Tibial nerve (tissue), 4 donors: ENCODE data around the gene NRXN2. TPM values are rescaled to one million over a fixed set of nuclear protein-coding genes. Genes with fewer than 3 reads are reported as not detected.
A peak's percentile ranks its signal among the peaks of the same experiment; 100 is the strongest.

Experiments used
- DNase-seq, 2 donors: peaks; one replicate each; pipeline ENCODE4 v3.0.0-alpha.2; 2019; ENCODE audit warnings: low spot score in 2 of 2
- H3K27ac ChIP-seq, 4 donors: fragments of 200-600 bp; sonication (generic) in 3 of 4; one replicate each; pipeline ENCODE4 v1.5.1; 2017 to 2019; ENCODE audit warnings: mild to moderate bottlenecking in 1 of 4
- H3K27me3 ChIP-seq, 2 donors: fragments of 200-600 bp; sonication (generic) in 1 of 2; one replicate each; pipeline versions ENCODE4 v1.5.1 to v1.6.0; 2017 to 2019
- H3K36me3 ChIP-seq, 3 donors: fragments of 200-600 bp; sonication (generic); one replicate each; pipeline ENCODE4 v1.5.1; 2018 to 2019
- H3K4me1 ChIP-seq, 4 donors: fragments of 200-600 bp; sonication (generic) in 3 of 4; one replicate each; pipeline ENCODE4 v1.5.1; 2017 to 2019
- H3K4me3 ChIP-seq, 4 donors: fragments of 200-600 bp; sonication (generic) in 3 of 4; one replicate each; pipeline ENCODE4 v1.5.1; 2017 to 2019; ENCODE audit warnings: mild to moderate bottlenecking in 1 of 4, moderate library complexity in 1 of 4
- H3K9me3 ChIP-seq, 4 donors: fragments of 200-600 bp; sonication (generic) in 3 of 4; one replicate each; pipeline ENCODE4 v1.5.1; 2017 to 2019
- CTCF ChIP-seq, 5 experiments: fragments of 200-600 bp in 3 of 5; fragments of 450-650 bp in 2 of 5; sonication (generic) in 3 of 5; IDR thresholded peaks; one replicate each; pipeline ENCODE4 v1.5.1; 2016 to 2019; ENCODE audit warnings: antibody characterized with exemption in 5 of 5, mild to moderate bottlenecking in 3 of 5, moderate library complexity in 2 of 5
- EP300 ChIP-seq, 2 donors: sonication (generic); formaldehyde crosslinking; IDR thresholded peaks; one replicate each; pipeline ENCODE4 v1.6.1; 2017; ENCODE audit warnings: antibody characterized with exemption in 2 of 2, mild to moderate bottlenecking in 1 of 2
- POLR2A ChIP-seq, 2 donors: fragments of 450-650 bp; IDR thresholded peaks; one replicate each; pipeline ENCODE4 v1.6.1; 2017; ENCODE audit warnings: antibody characterized with exemption in 2 of 2, mild to moderate bottlenecking in 2 of 2, moderate library complexity in 2 of 2
- WGBS, 2 donors: methylation state at CpG; one replicate each; pipeline ENCODE4 v1.1.5; 2018; 5-methylcytosine and 5-hydroxymethylcytosine counted together
- total RNA-seq, 4 donors: library from RNA; depleted of rRNA; stranded (reverse); fragments of >200 nt; gene quantifications; one replicate each; pipeline ENCODE4 v1.1.0, GENCODE V29; 2016

The NRXN2 gene
- total RNA-seq, 4 donors from 2014 or later: 1.7 to 25.5 (median 8.7) TPM

GRCh38 chr11:64759131-64759721, 36.2 kb upstream of the NRXN2 start:
- H3K4me3 ChIP-seq: peak overlapping the region; percentile 7 to 33 (median 13)
- TF ChIP-seq POLR2A (IDR thresholded peaks at IDR 0.05) (no peak), CTCF (IDR thresholded peaks at IDR 0.05) (no peak), EP300 (IDR thresholded peaks at IDR 0.05) (no peak)
- H3K36me3 ChIP-seq: peaks cover 0 to 23% (median 1%) of the 10 kb centered on the region in 3 donors
- H3K4me1 ChIP-seq: peaks cover 0 to 53% (median 32%) of the 10 kb centered on the region in 4 donors
- no peaks in the 10 kb centered on the region for H3K27me3 ChIP-seq
- WGBS, 2 donors: 58 to 61% methylated on average over 21 of the region's 21 CpGs
- no peak for DNase-seq
- H3K9me3 ChIP-seq: no peaks in the 10 kb centered on the region
- H3K27ac ChIP-seq: peak overlapping the region in 3 of 4 donors; percentile 28 to 72 (median 53)

- no peaks in the 10 kb centered on the region for H3K9me3 ChIP-seq
- peak overlapping the region in 1 of 4 donors; percentile 72 for H3K27ac ChIP-seq
- H3K36me3 ChIP-seq: peaks cover 0 to 16% (median 0%) of the 10 kb centered on the region in 3 donors
- DNase-seq: no peak
- H3K4me1 ChIP-seq: peaks cover 0 to 46% (median 27%) of the 10 kb centered on the region in 4 donors
- TF ChIP-seq CTCF (IDR thresholded peaks at IDR 0.05) (no peak), EP300 (IDR thresholded peaks at IDR 0.05) (no peak), POLR2A (IDR thresholded peaks at IDR 0.05) (no peak)
- WGBS, 2 donors: 84 to 93% methylated on average over 12 to 15 of the region's 15 CpGs
- H3K27me3 ChIP-seq: no peaks in the 10 kb centered on the region
- H3K4me3 ChIP-seq: no peak overlapping the region
These were observed 35.5 kb upstream of the NRXN2 start for GRCh38 chr11:64758330-64759079.

- H3K4me3 ChIP-seq: no peak overlapping the region
- TF ChIP-seq POLR2A (IDR thresholded peaks at IDR 0.05) (no peak), CTCF (IDR thresholded peaks at IDR 0.05) (no peak), EP300 (IDR thresholded peaks at IDR 0.05) (no peak)
- peaks cover 0 to 8% (median 0%) of the 10 kb centered on the region in 3 donors for H3K36me3 ChIP-seq
- WGBS, 2 donors: 76 to 82% methylated on average over 15 to 18 of the region's 19 CpGs
- DNase-seq: no peak
- H3K9me3 ChIP-seq: no peaks in the 10 kb centered on the region
- H3K27ac ChIP-seq: no peak overlapping the region
- H3K4me1 ChIP-seq: peaks cover 0 to 38% (median 20%) of the 10 kb centered on the region in 4 donors
- H3K27me3 ChIP-seq: no peaks in the 10 kb centered on the region
These were observed 34.7 kb upstream of the NRXN2 start for GRCh38 chr11:64757549-64758329.

- TF ChIP-seq CTCF (IDR thresholded peaks at IDR 0.05) (no peak), EP300 (IDR thresholded peaks at IDR 0.05) (no peak), POLR2A (IDR thresholded peaks at IDR 0.05) (no peak)
- H3K27ac ChIP-seq: no peak overlapping the region
- 80 to 83% methylated on average over 12 to 13 of the region's 13 CpGs for WGBS, 2 donors
- H3K36me3 ChIP-seq: peaks cover 0 to 5% (median 0%) of the 10 kb centered on the region in 3 donors
- no peak for DNase-seq
- H3K9me3 ChIP-seq: no peaks in the 10 kb centered on the region
- H3K4me1 ChIP-seq: peaks cover 0 to 21% (median 14%) of the 10 kb centered on the region in 4 donors
- H3K4me3 ChIP-seq: no peak overlapping the region
- H3K27me3 ChIP-seq: no peaks in the 10 kb centered on the region
These were observed 32.8 kb upstream of the NRXN2 start for GRCh38 chr11:64755681-64756361.
